ENCODE results near the gene GIN1. TPM values are rescaled to one million over a fixed set of nuclear protein-coding genes. Genes with fewer than 3 reads are reported as not detected.

The GIN1 gene
- total RNA-seq, 1 donor from 2014 or later: 5.4 TPM

- Histone ChIP-seq H3K9me3 (ENCODE audit: insufficient read depth, low read depth, low read length) (no peaks in the 10 kb centered on the region), H3K4me1 (ENCODE audit: insufficient read depth, low read length) (no peaks in the 10 kb centered on the region), H3K4me3 (ENCODE audit: insufficient read depth, low read depth, low read length) (no peak overlapping the region), H3K27me3 (ENCODE audit: insufficient read depth, low read length) (no peaks in the 10 kb centered on the region), H3K36me3 (ENCODE audit: insufficient read depth, low read length) (no peaks in the 10 kb centered on the region), H3K79me2 (ENCODE audit: insufficient read depth, low read length) (no peaks in the 10 kb centered on the region), H3K27ac (ENCODE audit: low read depth, low read length) (no peak overlapping the region), H2AFZ (ENCODE audit: low read depth, low read length) (no peak overlapping the region), H3K9ac (ENCODE audit: low read length) (no peak overlapping the region), H3K4me2 (ENCODE audit: low read length) (no peak overlapping the region), H4K20me1 (ENCODE audit: insufficient read depth, low read length) (no peaks in the 10 kb centered on the region)
- DNase-seq (ENCODE audit: low read depth) (no peak), FAIRE-seq (no peak)
- Mint-ChIP-seq H3K9me3 (ENCODE audit: unreplicated experiment) (no peaks in the 10 kb centered on the region), H3K36me3 (ENCODE audit: low read depth, unreplicated experiment) (peaks cover 15% of the 10 kb centered on the region), H3K4me1 (ENCODE audit: low read depth, unreplicated experiment) (no peaks in the 10 kb centered on the region), H3K27me3 (ENCODE audit: low read depth, unreplicated experiment) (no peaks in the 10 kb centered on the region), H3K4me3 (ENCODE audit: unreplicated experiment) (no peak overlapping the region), H3K27ac (ENCODE audit: unreplicated experiment) (no peak overlapping the region)
- TF ChIP-seq EZH2 (IDR thresholded peaks at IDR 0.05; ENCODE audit: insufficient read depth, low read length) (no peak), CTCF (IDR thresholded peaks at IDR 0.05; ENCODE audit: insufficient read depth, low read depth, low read length) (no peak)
Observed at GRCh38 chr5:103089272-103089671, 30.7 kb downstream of the GIN1 start.

- Mint-ChIP-seq H3K27me3 (ENCODE audit: low read depth, unreplicated experiment) (no peaks in the 10 kb centered on the region), H3K4me3 (ENCODE audit: unreplicated experiment) (no peak overlapping the region), H3K36me3 (ENCODE audit: low read depth, unreplicated experiment) (peaks cover 14% of the 10 kb centered on the region), H3K9me3 (ENCODE audit: unreplicated experiment) (peaks cover 4% of the 10 kb centered on the region), H3K27ac (ENCODE audit: unreplicated experiment) (no peak overlapping the region), H3K4me1 (ENCODE audit: low read depth, unreplicated experiment) (no peaks in the 10 kb centered on the region)
- no peak overlapping the region for H3K9ac ChIP-seq (ENCODE audit: low read length)
- H4K20me1 ChIP-seq (ENCODE audit: insufficient read depth, low read length): no peaks in the 10 kb centered on the region
- no peaks in the 10 kb centered on the region for H3K36me3 ChIP-seq (ENCODE audit: insufficient read depth, low read length)
- TF ChIP-seq EZH2 (IDR thresholded peaks at IDR 0.05; ENCODE audit: insufficient read depth, low read length) (no peak), CTCF (IDR thresholded peaks at IDR 0.05; ENCODE audit: insufficient read depth, low read depth, low read length) (no peak)
- H3K4me3 ChIP-seq (ENCODE audit: insufficient read depth, low read depth, low read length): no peak overlapping the region
- H2AFZ ChIP-seq (ENCODE audit: low read depth, low read length): no peak overlapping the region
- no peaks in the 10 kb centered on the region for H3K27me3 ChIP-seq (ENCODE audit: insufficient read depth, low read length)
- DNase-seq (ENCODE audit: low read depth) (no peak), FAIRE-seq (no peak)
- no peaks in the 10 kb centered on the region for H3K9me3 ChIP-seq (ENCODE audit: insufficient read depth, low read depth, low read length)
- H3K4me1 ChIP-seq (ENCODE audit: insufficient read depth, low read length): no peaks in the 10 kb centered on the region
- no peak overlapping the region for H3K27ac ChIP-seq (ENCODE audit: low read depth, low read length)
- no peak overlapping the region for H3K4me2 ChIP-seq (ENCODE audit: low read length)
- no peaks in the 10 kb centered on the region for H3K79me2 ChIP-seq (ENCODE audit: insufficient read depth, low read length)
Observed at GRCh38 chr5:103086547-103086946, 33.4 kb downstream of the GIN1 start.

GRCh38 chr5:103079796-103080195, 40.1 kb downstream of the GIN1 start:
- H3K4me3 ChIP-seq (ENCODE audit: insufficient read depth, low read depth, low read length): no peak overlapping the region
- H3K4me2 ChIP-seq (ENCODE audit: low read length): no peak overlapping the region
- H3K9ac ChIP-seq (ENCODE audit: low read length): no peak overlapping the region
- Mint-ChIP-seq H3K36me3 (ENCODE audit: low read depth, unreplicated experiment) (peaks cover 2% of the 10 kb centered on the region), H3K27me3 (ENCODE audit: low read depth, unreplicated experiment) (no peaks in the 10 kb centered on the region), H3K4me1 (ENCODE audit: low read depth, unreplicated experiment) (no peaks in the 10 kb centered on the region), H3K9me3 (ENCODE audit: unreplicated experiment) (peaks cover 26% of the 10 kb centered on the region), H3K27ac (ENCODE audit: unreplicated experiment) (no peak overlapping the region), H3K4me3 (ENCODE audit: unreplicated experiment) (no peak overlapping the region)
- DNase-seq (ENCODE audit: low read depth): no peak
- no peak overlapping the region for H2AFZ ChIP-seq (ENCODE audit: low read depth, low read length)
- no peaks in the 10 kb centered on the region for H3K4me1 ChIP-seq (ENCODE audit: insufficient read depth, low read length)
- peaks cover 6% of the 10 kb centered on the region for H3K9me3 ChIP-seq (ENCODE audit: insufficient read depth, low read depth, low read length)
- TF ChIP-seq CTCF (IDR thresholded peaks at IDR 0.05; ENCODE audit: insufficient read depth, low read depth, low read length): no peak
- no peak for TF ChIP-seq EZH2 (IDR thresholded peaks at IDR 0.05; ENCODE audit: insufficient read depth, low read length)
- H3K36me3 ChIP-seq (ENCODE audit: insufficient read depth, low read length): no peaks in the 10 kb centered on the region
- H3K27me3 ChIP-seq (ENCODE audit: insufficient read depth, low read length): no peaks in the 10 kb centered on the region
- H3K79me2 ChIP-seq (ENCODE audit: insufficient read depth, low read length): no peaks in the 10 kb centered on the region
- no peak for FAIRE-seq
- no peak overlapping the region for H3K27ac ChIP-seq (ENCODE audit: low read depth, low read length)
- no peaks in the 10 kb centered on the region for H4K20me1 ChIP-seq (ENCODE audit: insufficient read depth, low read length)

Measured in astrocyte (in vitro differentiated cells and primary cell).